IMR-90 (cell line): Measurements from ENCODE around the gene PDE4B. TPM values are rescaled to one million over a fixed set of nuclear protein-coding genes. Genes with fewer than 3 reads are reported as not detected.

Experiments used
- ATAC-seq: fragments of 200-7000 bp; cut with Tn5 transposase; 2 replicates; pipeline ENCODE4 v1.9.1; 2020; ENCODE audit warnings: low read depth, mild to moderate bottlenecking, moderate library complexity
- BruUV-seq: library from RNA; stranded (reverse); fragments of 400-500 nt; replicated peaks from 2 replicates; lab custom pipeline; 2021; lab: Mats Ljungman, UMichigan
- CTCF ChIA-PET: fragments of 300-600 bp; formaldehyde crosslinking; extraction: SDS; loops from one replicate; lab custom pipeline; 2021; ENCODE audit warnings: antibody characterized with exemption; lab: Yijun Ruan, JAX
- POLR2A ChIA-PET: fragments of 300-600 bp; sonication (Branson Sonifier 250); formaldehyde crosslinking; loops from one replicate; lab custom pipeline; 2022; ENCODE audit warnings: antibody characterized with exemption; ENCODE audit not compliant: unreplicated experiment; lab: Charles Lee
- DNase-seq: peaks from one replicate; pipeline ENCODE4 v3.0.0; 2013
- H2AFZ ChIP-seq: replicated peaks from 2 replicates; pipeline ENCODE3; 2013; ENCODE audit warnings: low read length, mild to moderate bottlenecking; ENCODE audit not compliant: poor library complexity
- H2AK5ac ChIP-seq: 2 replicates; pipeline ENCODE4 v1.6.1; 2013; ENCODE audit warnings: low read depth, low read length, inconsistent platforms
- H2AK9ac ChIP-seq: replicated peaks from 2 replicates; pipeline ENCODE3; 2013; ENCODE audit warnings: mild to moderate bottlenecking, low read depth, low read length, moderate library complexity; ENCODE audit not compliant: poor library complexity
- H2BK120ac ChIP-seq: 2 replicates; pipeline ENCODE4 v1.6.1; 2013; ENCODE audit warnings: low read depth, low read length, inconsistent platforms
- H2BK15ac ChIP-seq: 3 replicates; pipeline ENCODE4 v1.6.1; 2013; ENCODE audit warnings: low read depth, low read length, inconsistent platforms
- H2BK20ac ChIP-seq: 2 replicates; pipeline ENCODE4 v1.6.1; 2013; ENCODE audit warnings: low read depth, mild to moderate bottlenecking, inconsistent platforms, low read length, moderate library complexity
- H2BK5ac ChIP-seq: 2 replicates; pipeline ENCODE4 v1.6.1; 2013; ENCODE audit warnings: mild to moderate bottlenecking, low read depth, low read length, inconsistent platforms; ENCODE audit not compliant: poor library complexity, severe bottlenecking
- H3K14ac ChIP-seq: replicated peaks from 2 replicates; pipeline ENCODE4 v1.6.1; 2013; ENCODE audit warnings: low read depth, low read length, inconsistent platforms
- H3K18ac ChIP-seq: 2 replicates; pipeline ENCODE4 v1.6.1; 2013; ENCODE audit warnings: low read depth, low read length, control low read depth
- H3K23ac ChIP-seq: 2 replicates; pipeline ENCODE4 v1.6.1; 2013; ENCODE audit warnings: low read depth, low read length, inconsistent platforms
- H3K27ac ChIP-seq: 2 replicates; pipeline ENCODE4 v1.5.1; 2013; ENCODE audit warnings: mild to moderate bottlenecking, control low read depth, low read length; ENCODE audit not compliant: insufficient read depth
- H3K27me3 ChIP-seq: 2 replicates; pipeline ENCODE4 v1.6.1; 2013; ENCODE audit warnings: low read length; ENCODE audit not compliant: control insufficient read depth, insufficient read depth
- H3K36me3 ChIP-seq: 2 replicates; pipeline ENCODE4 v1.6.1; 2013; ENCODE audit warnings: low read length, mixed read lengths; ENCODE audit not compliant: control insufficient read depth, insufficient read depth
- H3K4ac ChIP-seq: 2 replicates; pipeline ENCODE4 v1.6.1; 2013; ENCODE audit warnings: low read depth, low read length, inconsistent platforms
- H3K4me1 ChIP-seq: 2 replicates; pipeline ENCODE4 v1.6.1; 2013; ENCODE audit warnings: low read length, mixed read lengths; ENCODE audit not compliant: control insufficient read depth, insufficient read depth
- H3K4me2 ChIP-seq: 2 replicates; pipeline ENCODE4 v1.6.1; 2013; ENCODE audit warnings: low read depth, mild to moderate bottlenecking, control low read depth, low read length, moderate library complexity
- H3K4me3 ChIP-seq: 2 replicates; pipeline ENCODE4 v1.5.1; 2013; ENCODE audit warnings: low read depth, mild to moderate bottlenecking, control low read depth, low read length, moderate library complexity; ENCODE audit not compliant: insufficient read depth
- H3K56ac ChIP-seq: 2 replicates; pipeline ENCODE4 v1.6.1; 2013; ENCODE audit warnings: low read length, inconsistent platforms; ENCODE audit not compliant: insufficient read depth; ENCODE audit errors: extremely low read depth
- H3K79me1 ChIP-seq, 2 experiments: 2 replicates each; pipeline ENCODE4 v1.6.1; 2013; ENCODE audit warnings: low read length in 2 of 2, inconsistent platforms in 1 of 2, low read depth in 1 of 2
- H3K9ac ChIP-seq: 2 replicates; pipeline ENCODE4 v1.6.1; 2013; ENCODE audit warnings: low read depth, low read length, control low read depth
- H3K9me1 ChIP-seq: 2 replicates; pipeline ENCODE4 v1.6.1; 2013; ENCODE audit warnings: low read length, inconsistent platforms; ENCODE audit not compliant: insufficient read depth
- H3K9me3 ChIP-seq: 2 replicates; pipeline ENCODE4 v1.6.1; 2013; ENCODE audit warnings: low read length; ENCODE audit not compliant: control insufficient read depth, insufficient read depth
- H4K20me1 ChIP-seq: 2 replicates; pipeline ENCODE4 v1.6.1; 2013; ENCODE audit warnings: low read length, inconsistent platforms; ENCODE audit not compliant: insufficient read depth
- H4K5ac ChIP-seq: 2 replicates; pipeline ENCODE4 v1.6.1; 2013; ENCODE audit warnings: mild to moderate bottlenecking, low read depth, low read length, control low read depth
- H4K8ac ChIP-seq, 2 experiments: 2 replicates each; pipeline ENCODE4 v1.6.1; 2013; ENCODE audit warnings: low read depth in 2 of 2, low read length in 2 of 2, control low read depth in 1 of 2, inconsistent platforms in 1 of 2
- H4K91ac ChIP-seq: 2 replicates; pipeline ENCODE4 v1.6.1; 2013; ENCODE audit warnings: low read depth, low read length, inconsistent platforms; ENCODE audit not compliant: insufficient read depth
- CEBPB ChIP-seq: IDR thresholded peaks from 2 replicates; pipeline ENCODE4 v1.6.1; 2012; ENCODE audit warnings: low read depth, low read length, improper control_type of control experiment
- CHD1 ChIP-seq: IDR thresholded peaks from 2 replicates; pipeline ENCODE4 v1.6.1; 2012; ENCODE audit warnings: low read depth, low read length, improper control_type of control experiment
- CTCF ChIP-seq: conservative IDR thresholded peaks from 2 replicates; pipeline ENCODE4 v1.5.1; 2012; ENCODE audit warnings: mild to moderate bottlenecking, low read depth, low read length, improper control_type of control experiment
- ELK1 ChIP-seq: fragments of 150-350 bp; IDR thresholded peaks from 2 replicates; pipeline ENCODE4 v1.6.1; 2016; ENCODE audit warnings: low read depth, mild to moderate bottlenecking, low read length, moderate library complexity, borderline replicate concordance
- FOS ChIP-seq: fragments of 150-350 bp; IDR thresholded peaks from 2 replicates; pipeline ENCODE4 v1.6.1; 2016; ENCODE audit warnings: low read depth, low read length
- MXI1 ChIP-seq: IDR thresholded peaks from 2 replicates; pipeline ENCODE4 v1.6.1; 2012; ENCODE audit warnings: low read depth, mild to moderate bottlenecking, low read length, moderate library complexity, borderline replicate concordance
- RAD21 ChIP-seq: IDR thresholded peaks from 2 replicates; pipeline ENCODE4 v1.6.1; 2012; ENCODE audit warnings: low read length, improper control_type of control experiment
- RFX5 ChIP-seq: IDR thresholded peaks from 2 replicates; pipeline ENCODE4 v1.8.0; 2012; ENCODE audit warnings: low read depth, mild to moderate bottlenecking, low read length, moderate library complexity
- SMC3 ChIP-seq: fragments of 150-350 bp; IDR thresholded peaks from 2 replicates; pipeline ENCODE4 v1.6.1; 2016; ENCODE audit warnings: low read depth, mild to moderate bottlenecking, antibody characterized with exemption, low read length, moderate library complexity
- USF2 ChIP-seq: fragments of 150-350 bp; IDR thresholded peaks from 2 replicates; pipeline ENCODE4 v1.6.1; 2017; ENCODE audit warnings: mild to moderate bottlenecking, antibody characterized with exemption, low read length, low read depth
- WGBS, 2 experiments: methylation state at CpG; one replicate each; pipeline versions ENCODE4 v1.1.5 to v1.1.7; 2013; ENCODE audit warnings: missing lambda C conversion rate in 2 of 2; ENCODE audit not compliant: insufficient read length in 1 of 2; ENCODE audit errors: extremely low coverage in 2 of 2; 5-methylcytosine and 5-hydroxymethylcytosine counted together
- dilution Hi-C: fragments of 300-500 bp; cut with HindIII; formaldehyde crosslinking; loops from one replicate; pipeline ENCODE4 v1.14.3; 2018; ENCODE audit warnings: low sequenced_read_pairs; ENCODE audit not compliant: unreplicated experiment
- in situ Hi-C: fragments of 300-500 bp; cut with MboI; formaldehyde crosslinking; loops from 3 replicates; pipeline ENCODE4 v1.14.3; 2019; ENCODE audit warnings: low sequenced_read_pairs, inconsistent platforms, mixed read lengths
- intact Hi-C: fragments of 100-400 bp; cut with micrococcal nuclease; formaldehyde crosslinking; loops from 2 replicates; pipeline ENCODE4 v1.10.0; 2022
- polyA plus RNA-seq, 3 experiments: library from polyadenylated mRNA; depleted of rRNA; stranded (reverse); fragments of >200 nt; gene quantifications; 2 replicates each; pipeline ENCODE4 v1.2.3, GENCODE V29; 2012; ENCODE audit warnings: low replicate concordance in 1 of 3
- total RNA-seq: library from RNA; depleted of rRNA; stranded (reverse); fragments of >200 nt; gene quantifications from 2 replicates; pipeline ENCODE4 v1.2.3, GENCODE V29; 2012

The PDE4B gene
- total and polyA plus RNA-seq, 2 of the 4 experiments (the other 2 are of a cell fraction), result 5.8 to 21.3 TPM

GRCh38 chr1:66248746-66249145 lies 456.1 kb downstream of the PDE4B start:
- H3K9ac ChIP-seq, result no peak overlapping the region
- H3K36me3 ChIP-seq, result no peaks in the 10 kb centered on the region
- no peak for ATAC-seq
- no peak overlapping the region for H3K4ac ChIP-seq
- H3K4me1 ChIP-seq, result peaks cover under 1% of the 10 kb centered on the region
- H2BK15ac ChIP-seq, result no peak overlapping the region
- H3K79me1 ChIP-seq, result no peaks in the 10 kb centered on the region
- no TSS peak for BruUV-seq
- no peak overlapping the region for H4K8ac ChIP-seq
- DNase-seq, result no peak
- H4K91ac ChIP-seq, result no peak overlapping the region
- no peak overlapping the region for H2BK120ac ChIP-seq
- in situ Hi-C loops (loop anchor here (25.0 kb wide), 1 partner anchor 511 kb away; no protein-coding TSS in a partner anchor), intact Hi-C loops (loop anchor here (10.0 kb wide), 2 partner anchors 454 to 1184 kb away; partner anchors contain the start of gene PDE4B), dilution Hi-C loops (no loop called here)
- no peaks in the 10 kb centered on the region for H4K20me1 ChIP-seq
- H4K5ac ChIP-seq, result no peak overlapping the region
- H3K9me1 ChIP-seq, result peaks cover under 1% of the 10 kb centered on the region; the same call in 1 of the 2 replicates
- H3K27ac ChIP-seq, result no peak overlapping the region
- no CpG with 5 or more reads among the region's 1 CpG for WGBS, 2 experiments
- H3K14ac ChIP-seq, result no peak overlapping the region
- POLR2A ChIA-PET, result no interaction called here
- H2AK9ac ChIP-seq, result no peak overlapping the region
- no peak overlapping the region for H2BK5ac ChIP-seq
- no peaks in the 10 kb centered on the region for H3K27me3 ChIP-seq
- no peak overlapping the region for H3K4me3 ChIP-seq
- no peak overlapping the region for H3K23ac ChIP-seq
- H2BK20ac ChIP-seq, result no peak overlapping the region
- H3K18ac ChIP-seq, result no peak overlapping the region
- TF ChIP-seq CHD1 (no peak), CTCF (no peak), ELK1 (no peak), CEBPB (no peak), FOS (no peak), RFX5 (no peak), MXI1 (no peak), SMC3 (no peak), USF2 (no peak), RAD21 (no peak)
- no peak overlapping the region for H3K4me2 ChIP-seq
- no peak overlapping the region for H2AFZ ChIP-seq
- no peak overlapping the region for H2AK5ac ChIP-seq
- no peaks in the 10 kb centered on the region for H3K9me3 ChIP-seq
- CTCF ChIA-PET, result interaction anchor here (2.2 kb wide), 1 partner anchor 197 kb away, joined by 9 read pairs; no protein-coding TSS in a partner anchor
- no peak overlapping the region for H3K56ac ChIP-seq
